ENCODE results near the gene LCLAT1.

The LCLAT1 gene

DNA sequence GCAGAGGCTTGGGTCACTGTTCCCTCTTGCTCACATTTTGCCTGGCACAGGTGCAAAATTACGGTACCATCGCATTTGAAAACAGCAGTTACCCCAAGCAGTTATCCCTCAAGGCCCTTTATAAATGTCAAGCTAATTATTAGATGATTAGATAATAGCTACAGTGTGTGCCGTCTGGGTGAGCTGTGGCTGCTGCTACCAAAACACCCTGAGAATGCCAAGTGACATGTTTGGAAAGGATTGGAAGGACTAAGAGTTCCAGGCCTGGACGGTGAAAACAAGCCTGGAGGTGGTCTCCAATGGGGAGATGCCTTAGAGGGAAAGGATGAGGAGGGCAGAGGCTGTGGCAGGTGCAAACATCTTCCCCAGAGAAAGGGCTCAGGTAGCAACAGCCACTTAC, 239.6 kb downstream of the LCLAT1 start:
- Histone ChIP-seq H3K9ac (ENCODE audit: low read length) (no peak overlapping the region), H3K9me2 (ENCODE audit: low read depth, low read length) (no peaks in the 10 kb centered on the region), H3K4me1 (ENCODE audit: insufficient read depth, low read length, severe bottlenecking) (peaks cover 6% of the 10 kb centered on the region), H2AFZ (ENCODE audit: low read length) (no peak overlapping the region), H3K79me2 (ENCODE audit: insufficient read depth, low read length) (no peaks in the 10 kb centered on the region), H3K4me3 (ENCODE audit: low read depth, low read length, poor library complexity, severe bottlenecking) (no peak overlapping the region), H3K9me3 (ENCODE audit: low read length) (no peaks in the 10 kb centered on the region), H3K27ac (ENCODE audit: low read depth, low read length, poor library complexity, severe bottlenecking) (no peak overlapping the region), H3F3A (ENCODE audit: insufficient read depth, low read length) (no peaks in the 10 kb centered on the region), H3K27me3 (ENCODE audit: insufficient read depth, low read length) (no peaks in the 10 kb centered on the region), H3K36me3 (ENCODE audit: insufficient read depth, low read length) (no peaks in the 10 kb centered on the region), H3K4me2 (ENCODE audit: low read length) (no peak overlapping the region), H4K20me1 (ENCODE audit: insufficient read depth, low read length) (no peaks in the 10 kb centered on the region)
- TF ChIP-seq, protein P1, sequence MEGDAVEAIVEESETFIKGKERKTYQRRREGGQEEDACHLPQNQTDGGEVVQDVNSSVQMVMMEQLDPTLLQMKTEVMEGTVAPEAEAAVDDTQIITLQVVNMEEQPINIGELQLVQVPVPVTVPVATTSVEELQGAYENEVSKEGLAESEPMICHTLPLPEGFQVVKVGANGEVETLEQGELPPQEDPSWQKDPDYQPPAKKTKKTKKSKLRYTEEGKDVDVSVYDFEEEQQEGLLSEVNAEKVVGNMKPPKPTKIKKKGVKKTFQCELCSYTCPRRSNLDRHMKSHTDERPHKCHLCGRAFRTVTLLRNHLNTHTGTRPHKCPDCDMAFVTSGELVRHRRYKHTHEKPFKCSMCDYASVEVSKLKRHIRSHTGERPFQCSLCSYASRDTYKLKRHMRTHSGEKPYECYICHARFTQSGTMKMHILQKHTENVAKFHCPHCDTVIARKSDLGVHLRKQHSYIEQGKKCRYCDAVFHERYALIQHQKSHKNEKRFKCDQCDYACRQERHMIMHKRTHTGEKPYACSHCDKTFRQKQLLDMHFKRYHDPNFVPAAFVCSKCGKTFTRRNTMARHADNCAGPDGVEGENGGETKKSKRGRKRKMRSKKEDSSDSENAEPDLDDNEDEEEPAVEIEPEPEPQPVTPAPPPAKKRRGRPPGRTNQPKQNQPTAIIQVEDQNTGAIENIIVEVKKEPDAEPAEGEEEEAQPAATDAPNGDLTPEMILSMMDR (IDR thresholded peaks at IDR 0.05; ENCODE audit: low read length): no peak

DNA sequence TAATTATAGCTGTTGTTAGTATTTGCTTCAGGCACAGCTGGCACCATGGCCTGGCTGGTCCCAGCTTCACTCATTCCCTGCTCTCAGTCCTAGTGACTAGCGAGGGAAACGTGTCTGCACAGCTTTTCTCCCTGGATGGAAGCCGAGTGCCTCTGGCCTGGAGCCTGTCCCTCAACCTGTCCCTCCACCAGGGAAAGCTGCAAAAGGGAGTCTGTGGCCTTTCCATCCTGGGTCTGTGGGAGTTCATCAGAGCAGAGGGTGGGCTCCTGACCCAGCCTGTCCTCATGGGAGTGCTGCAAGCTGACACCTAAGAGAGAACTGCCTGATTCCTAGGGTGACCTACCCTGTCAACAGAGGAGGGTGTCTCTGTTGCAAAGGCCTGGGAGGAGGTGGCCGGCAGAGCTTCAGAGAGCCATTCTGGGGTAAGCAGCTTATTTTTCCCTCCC, 241.9 kb downstream of the LCLAT1 start:
- Histone ChIP-seq H4K20me1 (ENCODE audit: insufficient read depth, low read length) (no peaks in the 10 kb centered on the region), H3K4me2 (ENCODE audit: low read length) (no peak overlapping the region), H3K36me3 (ENCODE audit: insufficient read depth, low read length) (no peaks in the 10 kb centered on the region), H2AFZ (ENCODE audit: low read length) (no peak overlapping the region), H3K9ac (ENCODE audit: low read length) (no peak overlapping the region), H3K4me3 (ENCODE audit: low read depth, low read length, poor library complexity, severe bottlenecking) (no peak overlapping the region), H3K9me2 (ENCODE audit: low read depth, low read length) (no peaks in the 10 kb centered on the region), H3F3A (ENCODE audit: insufficient read depth, low read length) (no peaks in the 10 kb centered on the region), H3K9me3 (ENCODE audit: low read length) (no peaks in the 10 kb centered on the region), H3K27ac (ENCODE audit: low read depth, low read length, poor library complexity, severe bottlenecking) (no peak overlapping the region), H3K27me3 (ENCODE audit: insufficient read depth, low read length) (no peaks in the 10 kb centered on the region), H3K79me2 (ENCODE audit: insufficient read depth, low read length) (no peaks in the 10 kb centered on the region), H3K4me1 (ENCODE audit: insufficient read depth, low read length, severe bottlenecking) (no peaks in the 10 kb centered on the region)
- no peak for TF ChIP-seq EZH2 (IDR thresholded peaks at IDR 0.05; ENCODE audit: borderline replicate concordance, low read length)
- TF ChIP-seq, protein P1 (IDR thresholded peaks at IDR 0.05; ENCODE audit: low read length): no peak

DNA sequence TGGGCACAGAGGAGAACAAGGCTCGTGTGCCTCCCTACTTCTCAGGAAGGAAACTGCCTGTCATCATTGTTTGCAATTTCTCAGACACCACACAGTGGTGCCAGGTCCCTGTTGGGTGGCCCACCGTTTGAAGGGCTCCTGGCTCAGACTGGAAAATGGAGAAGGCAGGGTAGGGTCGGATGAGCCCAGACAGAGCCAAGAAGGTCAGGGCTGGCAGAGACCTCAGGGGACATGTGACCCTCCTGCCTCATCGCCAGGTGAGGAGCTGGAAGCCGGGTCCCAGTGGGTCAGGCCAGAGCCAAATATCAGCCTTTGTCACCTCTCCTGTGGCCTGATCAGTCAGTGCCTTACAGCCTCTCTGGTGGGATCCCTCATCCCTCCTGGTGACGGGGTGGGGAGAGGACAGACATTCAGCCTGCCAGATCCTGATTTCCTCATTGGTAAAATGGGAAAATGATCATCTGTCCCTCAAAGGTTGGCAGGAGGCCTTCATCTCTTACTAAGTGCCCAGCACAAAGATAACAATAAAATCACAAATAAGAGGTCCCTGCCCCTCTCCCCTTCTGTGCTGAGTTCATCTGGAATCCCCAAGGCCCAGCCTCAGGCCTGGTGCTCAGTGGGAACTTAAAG, 242.6 kb downstream of the LCLAT1 start:
- H3K4me3 ChIP-seq (ENCODE audit: low read depth, low read length, poor library complexity, severe bottlenecking): no peak overlapping the region
- H3K4me1 ChIP-seq (ENCODE audit: insufficient read depth, low read length, severe bottlenecking): no peaks in the 10 kb centered on the region
- no peaks in the 10 kb centered on the region for H4K20me1 ChIP-seq (ENCODE audit: insufficient read depth, low read length)
- no peak overlapping the region for H3K4me2 ChIP-seq (ENCODE audit: low read length)
- H3F3A ChIP-seq (ENCODE audit: insufficient read depth, low read length): no peaks in the 10 kb centered on the region
- no peak overlapping the region for H2AFZ ChIP-seq (ENCODE audit: low read length)
- H3K79me2 ChIP-seq (ENCODE audit: insufficient read depth, low read length): no peaks in the 10 kb centered on the region
- TF ChIP-seq, protein P1 (IDR thresholded peaks at IDR 0.05; ENCODE audit: low read length): no peak
- no peak for TF ChIP-seq EZH2 (IDR thresholded peaks at IDR 0.05; ENCODE audit: borderline replicate concordance, low read length)
- no peaks in the 10 kb centered on the region for H3K36me3 ChIP-seq (ENCODE audit: insufficient read depth, low read length)
- no peak overlapping the region for H3K9ac ChIP-seq (ENCODE audit: low read length)
- H3K27ac ChIP-seq (ENCODE audit: low read depth, low read length, poor library complexity, severe bottlenecking): no peak overlapping the region
- H3K27me3 ChIP-seq (ENCODE audit: insufficient read depth, low read length): no peaks in the 10 kb centered on the region
- H3K9me2 ChIP-seq (ENCODE audit: low read depth, low read length): no peaks in the 10 kb centered on the region
- no peaks in the 10 kb centered on the region for H3K9me3 ChIP-seq (ENCODE audit: low read length)

All from OCI-LY1 (cell line).